Uterus (tissue), 4 donors: ENCODE data around the gene ALDH1A3. TPM values are rescaled to one million over a fixed set of nuclear protein-coding genes. Genes with fewer than 3 reads are reported as not detected.

Experiments
- DNase-seq, 2 donors: peaks; one replicate each; pipeline ENCODE4 v3.0.0-alpha.2; 2019 to 2020
- H3K27ac ChIP-seq, 2 donors: fragments of 200-600 bp; sonication (generic); 1 replicate in 1 of 2; 2 replicates in 1 of 2; pipeline ENCODE4 v1.5.1; 2016 to 2018
- H3K27me3 ChIP-seq, 2 donors: fragments of 200-600 bp; sonication (generic); one replicate each; pipeline ENCODE4 v1.5.1; 2018 to 2019; ENCODE audit warnings: control low read depth in 1 of 2
- H3K36me3 ChIP-seq, 2 donors: fragments of 200-600 bp; sonication (generic); one replicate each; pipeline ENCODE4 v1.5.1; 2019; ENCODE audit warnings: control low read depth in 1 of 2
- H3K4me1 ChIP-seq, 2 donors: fragments of 200-600 bp; sonication (generic); one replicate each; pipeline ENCODE4 v1.5.1; 2018 to 2019; ENCODE audit warnings: control low read depth in 1 of 2
- H3K4me3 ChIP-seq, 2 donors: fragments of 200-600 bp; sonication (generic); 1 replicate in 1 of 2; 2 replicates in 1 of 2; pipeline ENCODE4 v1.5.1; 2018 to 2019; ENCODE audit warnings: mild to moderate bottlenecking in 1 of 2
- H3K9me3 ChIP-seq, 2 donors: fragments of 200-600 bp; sonication (generic); one replicate each; pipeline ENCODE4 v1.5.1; 2019; ENCODE audit warnings: control low read depth in 1 of 2
- CTCF ChIP-seq, 4 experiments: fragments of 200-600 bp in 2 of 4; fragments of 450-650 bp in 2 of 4; sonication (generic) in 2 of 4; IDR thresholded peaks; one replicate each; pipeline ENCODE4 v1.5.1; 2016 to 2019; ENCODE audit warnings: antibody characterized with exemption in 4 of 4, mild to moderate bottlenecking in 2 of 4, moderate library complexity in 1 of 4
- POLR2A ChIP-seq, 2 donors: fragments of 450-650 bp; IDR thresholded peaks; one replicate each; pipeline ENCODE4 v1.6.1; 2016; ENCODE audit warnings: antibody characterized with exemption in 2 of 2, mild to moderate bottlenecking in 1 of 2, moderate library complexity in 1 of 2
- intact Hi-C: fragments of 100-400 bp; cut with DNase I; formaldehyde crosslinking; loops from one replicate; pipeline ENCODE4 v1.15.1; 2023; ENCODE audit warnings: low total_unique reads
- total RNA-seq, 4 donors: library from RNA; depleted of rRNA in 3 of 4; stranded (reverse); fragments of >200 nt in 3 of 4; gene quantifications; one replicate each; pipeline versions ENCODE4 v1.1.0 to v1.2.4, GENCODE V29; 2014 to 2023
- donor health status: DM: yes; HTN: yes; CAD: no.

The ALDH1A3 gene
- total RNA-seq, 4 donors from 2014 or later = 15.6 to 55.2 (median 26.4) TPM

GRCh38 chr15:100875495-100875894 lies 4.1 kb upstream of the ALDH1A3 start:
- TF ChIP-seq POLR2A (IDR thresholded peaks at IDR 0.05) (no peak), CTCF (IDR thresholded peaks at IDR 0.05) (no peak)
- H3K27me3 ChIP-seq = no peaks in the 10 kb centered on the region
- DNase-seq = no peak
- no peaks in the 10 kb centered on the region for H3K9me3 ChIP-seq
- no peaks in the 10 kb centered on the region for H3K36me3 ChIP-seq
- no peak overlapping the region for H3K27ac ChIP-seq
- intact Hi-C loops = loop anchor here (10.0 kb wide), 1 partner anchor 211 kb away; no protein-coding TSS in a partner anchor
- no peak overlapping the region for H3K4me3 ChIP-seq
- peaks cover 0 to 6% of the 10 kb centered on the region in 2 donors for H3K4me1 ChIP-seq

- DNase-seq = no peak
- no peaks in the 10 kb centered on the region for H3K9me3 ChIP-seq
- no peak overlapping the region for H3K27ac ChIP-seq
- no peak overlapping the region for H3K4me3 ChIP-seq
- H3K36me3 ChIP-seq = no peaks in the 10 kb centered on the region
- no peaks in the 10 kb centered on the region for H3K27me3 ChIP-seq
- TF ChIP-seq POLR2A (IDR thresholded peaks at IDR 0.05) (no peak), CTCF (IDR thresholded peaks at IDR 0.05) (no peak)
- intact Hi-C loops = loop anchor here (10.0 kb wide), 1 partner anchor 211 kb away; no protein-coding TSS in a partner anchor
- peaks cover 0 to 6% of the 10 kb centered on the region in 2 donors for H3K4me1 ChIP-seq
Measured at GRCh38 chr15:100875976-100876375, 3.7 kb upstream of the ALDH1A3 start.

- Histone ChIP-seq H3K27me3 (no peaks in the 10 kb centered on the region), H3K4me3 (no peak overlapping the region), H3K4me1 (peaks cover 0 to 6% of the 10 kb centered on the region in 2 donors), H3K9me3 (no peaks in the 10 kb centered on the region), H3K36me3 (no peaks in the 10 kb centered on the region), H3K27ac (no peak overlapping the region)
- no peak for DNase-seq
- TF ChIP-seq CTCF (IDR thresholded peaks at IDR 0.05) = no peak
- no peak for TF ChIP-seq POLR2A (IDR thresholded peaks at IDR 0.05)
- intact Hi-C loops = loop anchor here (10.0 kb wide), 1 partner anchor 213 kb away; no protein-coding TSS in a partner anchor
Measured at GRCh38 chr15:100877551-100877950, 2.1 kb upstream of the ALDH1A3 start.

GRCh38 chr15:100878130-100878529 lies 1.5 kb upstream of the ALDH1A3 start:
- intact Hi-C loops = loop anchor here (10.0 kb wide), 1 partner anchor 213 kb away; no protein-coding TSS in a partner anchor
- H3K4me1 ChIP-seq = peaks cover 0 to 6% of the 10 kb centered on the region in 2 donors
- no peaks in the 10 kb centered on the region for H3K27me3 ChIP-seq
- TF ChIP-seq CTCF (IDR thresholded peaks at IDR 0.05) = no peak
- no peak for TF ChIP-seq POLR2A (IDR thresholded peaks at IDR 0.05)
- DNase-seq = no peak
- H3K27ac ChIP-seq = no peak overlapping the region
- no peaks in the 10 kb centered on the region for H3K9me3 ChIP-seq
- no peak overlapping the region for H3K4me3 ChIP-seq
- no peaks in the 10 kb centered on the region for H3K36me3 ChIP-seq

- intact Hi-C loops = loop anchor here (10.0 kb wide), 1 partner anchor 214 kb away; no protein-coding TSS in a partner anchor
- no peak for DNase-seq
- H3K27me3 ChIP-seq = no peaks in the 10 kb centered on the region
- H3K36me3 ChIP-seq = no peaks in the 10 kb centered on the region
- peak overlapping the region in 1 of 2 donors; percentile 51 for H3K27ac ChIP-seq
- peak overlapping the region in 1 of 2 donors; percentile 50 for H3K4me3 ChIP-seq
- no peak for TF ChIP-seq POLR2A (IDR thresholded peaks at IDR 0.05)
- TF ChIP-seq CTCF (IDR thresholded peaks at IDR 0.05) = no peak
- peaks cover 0 to 6% of the 10 kb centered on the region in 2 donors for H3K4me1 ChIP-seq
- no peaks in the 10 kb centered on the region for H3K9me3 ChIP-seq
Measured at GRCh38 chr15:100878648-100879047, 983 bp upstream of the ALDH1A3 start.
